Lung (tissue), 12 donors: Measurements from ENCODE around the gene PCSK7. TPM values are rescaled to one million over a fixed set of nuclear protein-coding genes. Genes with fewer than 3 reads are reported as not detected.
A peak's percentile ranks its signal among the peaks of the same experiment; 100 is the strongest.

Source experiments
- ATAC-seq: fragments of 200-7000 bp; cut with Tn5 transposase; one replicate; pipeline ENCODE4 v1.9.1; 2020; ENCODE audit warnings: moderate number of reproducible peaks; ENCODE audit not compliant: insufficient read depth, low FRiP score
- DNase-seq, 3 donors: peaks; one replicate each; pipeline ENCODE4 v3.0.0-alpha.2; 2013 to 2017
- H3K27ac ChIP-seq, 2 donors: one replicate each; pipeline ENCODE4 v1.5.1; 2013; ENCODE audit warnings: mild to moderate bottlenecking in 2 of 2, moderate library complexity in 2 of 2, control low read depth in 1 of 2, inconsistent platforms in 1 of 2, low read depth in 1 of 2, low read length in 1 of 2
- H3K27me3 ChIP-seq, 3 donors: one replicate each; pipeline ENCODE4 v1.5.1; 2013; ENCODE audit warnings: low read length in 2 of 3; ENCODE audit not compliant: control insufficient read depth in 3 of 3, insufficient read depth in 3 of 3
- H3K36me3 ChIP-seq, 4 donors: one replicate each; pipeline ENCODE4 v1.5.1; 2013; ENCODE audit warnings: low read length in 4 of 4, mild to moderate bottlenecking in 1 of 4, moderate library complexity in 1 of 4; ENCODE audit not compliant: control insufficient read depth in 4 of 4, insufficient read depth in 4 of 4
- H3K4me1 ChIP-seq, 5 donors: one replicate each; pipeline ENCODE4 v1.5.1; 2013; ENCODE audit warnings: low read length in 5 of 5, mild to moderate bottlenecking in 2 of 5, moderate library complexity in 1 of 5; ENCODE audit not compliant: control insufficient read depth in 5 of 5, insufficient read depth in 5 of 5
- H3K4me3 ChIP-seq: one replicate; pipeline ENCODE4 v1.5.1; 2013; ENCODE audit warnings: mild to moderate bottlenecking, control low read depth, moderate library complexity
- H3K9ac ChIP-seq, 2 donors: one replicate each; pipeline ENCODE4 v1.5.1; 2013; ENCODE audit warnings: low read length in 2 of 2, control low read depth in 1 of 2; ENCODE audit not compliant: insufficient read depth in 1 of 2
- H3K9me3 ChIP-seq, 4 donors: one replicate each; pipeline ENCODE4 v1.5.1; 2013; ENCODE audit warnings: low read length in 3 of 4, mild to moderate bottlenecking in 1 of 4, moderate library complexity in 1 of 4; ENCODE audit not compliant: control insufficient read depth in 4 of 4, insufficient read depth in 3 of 4
- WGBS, 2 donors: extraction: QIAGEN DNeasy Blood & Tissue Kit; methylation state at CpG; one replicate each; pipeline ENCODE4 v1.1.7; 2013; 5-methylcytosine and 5-hydroxymethylcytosine counted together
- polyA plus RNA-seq, 2 donors: library from polyadenylated mRNA; stranded (reverse); fragments of 200-250 nt; gene quantifications; one replicate each; pipeline ENCODE4 v1.2.1, GENCODE V29; 2013
- total RNA-seq, 2 donors: library from RNA; depleted of rRNA in 1 of 2; stranded (reverse); fragments of >200 nt in 1 of 2; gene quantifications; one replicate each; pipeline ENCODE4 v1.2.1, GENCODE V29; 2014 to 2021
- TF ChIP-seq, protein P1 (sequence below): IDR thresholded peaks from 2 replicates; pipeline ENCODE4 v1.5.1; 2012; ENCODE audit warnings: mild to moderate bottlenecking; ENCODE audit errors: control extremely low read depth, extremely low read depth
- donor health status: control.
- donor health status: control.
- donor health status: Bipolar disorder and iron deficiency.
- donor health status: healthy.
- donor health status: DM: yes; HTN: yes; CAD: no.

PCSK7 gene
- total and polyA plus RNA-seq, 4 donors: 29.2 to 82.5 (median 32.9) TPM

DNA sequence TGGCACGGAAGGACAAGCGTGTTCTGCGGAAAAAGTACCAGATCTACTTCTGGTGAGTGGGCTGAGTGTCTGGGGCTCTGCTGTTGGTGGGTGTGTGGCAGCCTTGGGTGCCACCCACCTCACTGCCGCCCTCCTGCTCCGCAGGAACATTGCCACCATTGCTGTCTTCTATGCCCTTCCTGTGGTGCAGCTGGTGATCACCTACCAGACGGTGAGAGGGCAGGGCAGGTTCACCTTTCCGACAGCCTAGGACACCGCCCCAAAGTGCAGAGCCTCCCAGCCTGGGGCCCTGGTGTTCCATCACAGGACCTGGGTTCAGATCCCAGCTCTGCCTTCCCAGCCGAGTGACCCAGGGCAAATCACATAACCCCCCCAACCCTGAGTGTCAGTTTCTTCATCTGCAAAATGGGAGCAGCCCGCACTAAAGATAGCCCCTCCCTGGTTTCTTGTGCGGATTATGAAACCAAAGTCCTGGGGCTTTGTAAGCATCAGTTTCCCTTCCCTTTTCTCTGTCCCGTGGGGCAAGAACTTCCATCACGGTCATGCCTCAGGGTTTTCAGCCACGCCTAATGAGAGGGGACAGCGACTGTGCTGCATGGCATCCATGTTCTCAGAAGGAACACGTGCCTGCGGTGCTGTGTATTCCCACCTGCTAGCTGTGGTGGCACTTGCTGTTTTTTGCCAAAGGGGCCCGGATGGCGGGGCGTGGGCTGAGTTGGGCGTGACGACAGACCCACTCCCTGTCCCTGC is 42.5 kb downstream of the PCSK7 start:
- peak; percentile 22 for ATAC-seq

DNA sequence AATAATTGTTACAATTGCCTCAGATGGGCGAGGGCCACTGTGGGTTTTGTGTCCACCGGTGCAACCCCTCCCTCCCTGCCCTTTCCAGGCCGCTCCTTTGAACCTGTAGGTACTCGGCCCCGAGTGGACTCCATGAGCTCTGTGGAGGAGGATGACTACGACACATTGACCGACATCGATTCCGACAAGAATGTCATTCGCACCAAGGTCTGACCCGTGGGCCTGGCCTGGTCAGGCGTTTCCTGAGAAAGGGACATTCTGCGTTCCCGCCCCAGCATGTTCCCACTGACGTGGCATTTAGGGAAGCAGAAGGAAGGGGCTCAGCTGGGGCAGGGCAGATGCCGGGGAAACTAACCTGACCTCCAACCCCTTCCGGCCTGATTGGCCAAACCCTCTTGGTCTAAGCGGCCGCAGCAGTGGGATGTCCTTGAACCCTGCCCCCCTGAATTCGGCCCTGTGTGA is 43.2 kb downstream of the PCSK7 start:
- Histone ChIP-seq H3K27ac (peak overlapping the region in 1 of 2 donors; percentile 57), H3K4me1 (no peaks in the 10 kb centered on the region), H3K4me3 (no peak overlapping the region), H3K9ac (no peak overlapping the region), H3K36me3 (peaks cover 10 to 64% (median 17%) of the 10 kb centered on the region in 4 donors), H3K27me3 (no peaks in the 10 kb centered on the region), H3K9me3 (no peaks in the 10 kb centered on the region)
- TF ChIP-seq, protein P1, sequence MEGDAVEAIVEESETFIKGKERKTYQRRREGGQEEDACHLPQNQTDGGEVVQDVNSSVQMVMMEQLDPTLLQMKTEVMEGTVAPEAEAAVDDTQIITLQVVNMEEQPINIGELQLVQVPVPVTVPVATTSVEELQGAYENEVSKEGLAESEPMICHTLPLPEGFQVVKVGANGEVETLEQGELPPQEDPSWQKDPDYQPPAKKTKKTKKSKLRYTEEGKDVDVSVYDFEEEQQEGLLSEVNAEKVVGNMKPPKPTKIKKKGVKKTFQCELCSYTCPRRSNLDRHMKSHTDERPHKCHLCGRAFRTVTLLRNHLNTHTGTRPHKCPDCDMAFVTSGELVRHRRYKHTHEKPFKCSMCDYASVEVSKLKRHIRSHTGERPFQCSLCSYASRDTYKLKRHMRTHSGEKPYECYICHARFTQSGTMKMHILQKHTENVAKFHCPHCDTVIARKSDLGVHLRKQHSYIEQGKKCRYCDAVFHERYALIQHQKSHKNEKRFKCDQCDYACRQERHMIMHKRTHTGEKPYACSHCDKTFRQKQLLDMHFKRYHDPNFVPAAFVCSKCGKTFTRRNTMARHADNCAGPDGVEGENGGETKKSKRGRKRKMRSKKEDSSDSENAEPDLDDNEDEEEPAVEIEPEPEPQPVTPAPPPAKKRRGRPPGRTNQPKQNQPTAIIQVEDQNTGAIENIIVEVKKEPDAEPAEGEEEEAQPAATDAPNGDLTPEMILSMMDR: no peak
- ATAC-seq: no peak
- DNase-seq: no peak
- WGBS, 2 donors: 80 to 86% methylated on average over 20 of the region's 20 CpGs

More for the DNA sequence above, 42.5 kb downstream of the PCSK7 start:
- TF ChIP-seq, protein P1: no peak
- Histone ChIP-seq H3K36me3 (peaks cover 6 to 64% (median 14%) of the 10 kb centered on the region in 4 donors), H3K4me1 (no peaks in the 10 kb centered on the region), H3K27ac (peak overlapping the region in 1 of 2 donors; percentile 57), H3K9ac (no peak overlapping the region), H3K4me3 (no peak overlapping the region), H3K9me3 (no peaks in the 10 kb centered on the region), H3K27me3 (no peaks in the 10 kb centered on the region)
- no peak for DNase-seq
- 85 to 87% methylated on average over 22 of the region's 22 CpGs for WGBS, 2 donors

DNA sequence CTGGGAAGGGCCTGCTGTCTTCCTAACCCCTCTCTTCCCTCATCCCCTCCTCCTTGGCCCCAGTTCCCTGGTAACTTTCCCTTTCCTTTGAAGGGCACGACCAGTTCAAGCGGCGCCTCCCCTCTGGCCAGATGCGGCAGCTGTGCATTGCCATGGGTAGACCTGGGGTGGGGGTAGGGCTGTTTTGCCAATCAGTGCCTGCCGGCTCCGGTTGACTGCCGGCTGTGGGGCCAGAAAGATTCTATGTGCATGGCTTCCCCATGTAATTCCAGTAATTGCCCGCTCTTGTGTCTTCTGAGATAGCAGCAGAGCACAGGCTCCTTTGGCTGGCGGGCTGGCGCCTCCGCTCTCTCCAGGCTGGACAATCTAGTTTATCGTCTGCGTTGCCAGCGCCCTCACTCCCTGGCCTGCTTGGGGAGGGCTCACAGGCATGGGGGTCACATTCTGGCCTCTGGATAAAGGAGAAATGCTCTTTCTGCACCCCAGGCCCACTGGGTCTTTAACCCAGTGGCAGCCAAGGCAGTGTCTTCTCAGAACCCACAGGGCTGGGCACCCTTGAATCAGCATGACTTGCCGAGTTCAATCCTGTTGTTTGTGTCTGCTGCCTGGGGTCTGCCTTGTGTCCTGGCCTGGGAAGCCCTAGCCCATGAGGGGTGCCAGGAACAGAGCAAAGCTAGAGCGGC is 43.9 kb downstream of the PCSK7 start:
- H3K36me3 ChIP-seq: peaks cover 11 to 60% (median 18%) of the 10 kb centered on the region in 4 donors
- peak overlapping the region in 1 of 2 donors; percentile 57 for H3K27ac ChIP-seq

More for the DNA sequence above, 43.9 kb downstream of the PCSK7 start:
- WGBS, 2 donors: 93 to 97% methylated on average over 16 of the region's 16 CpGs
- H3K4me1 ChIP-seq: no peaks in the 10 kb centered on the region
- H3K9me3 ChIP-seq: no peaks in the 10 kb centered on the region
- DNase-seq (no peak), ATAC-seq (no peak)
- no peaks in the 10 kb centered on the region for H3K27me3 ChIP-seq
- no peak overlapping the region for H3K4me3 ChIP-seq
- no peak overlapping the region for H3K9ac ChIP-seq
- TF ChIP-seq, protein P1: no peak
